Measurements from ENCODE around the gene MBOAT1. TPM values are rescaled to one million over a fixed set of nuclear protein-coding genes. Genes with fewer than 3 reads are reported as not detected.

The MBOAT1 gene
- total and polyA plus RNA-seq, 2 of the 13 experiments (the other 11 are each of a cell fraction or from before 2014, with no cell fraction given) = not detected

- no TSS peak for BruUV-seq (replicated peaks)
- H3K27ac ChIP-seq (ENCODE audit: extremely low read length, insufficient read depth, low read length) = no peak overlapping the region
- H3K4me1 ChIP-seq (ENCODE audit: insufficient read depth, low read length) = no peaks in the 10 kb centered on the region
- H2AFZ ChIP-seq (ENCODE audit: low read length) = no peak overlapping the region
- H3K4me3 ChIP-seq (replicated peaks in 1 of 3; ENCODE audit: insufficient read depth in 1 of 3, low read depth in 2 of 3, low read length in 3 of 3) = no peak overlapping the region
- DNase-seq (ENCODE audit: low spot score) (no peak), ATAC-seq (no peak), FAIRE-seq (no peak)
- H3K4me2 ChIP-seq (ENCODE audit: low read depth, low read length) = no peak overlapping the region
- no peak overlapping the region for H3K9ac ChIP-seq (ENCODE audit: insufficient read depth, low read depth, low read length)
- H3K27me3 ChIP-seq (ENCODE audit: control insufficient read depth in 1 of 2, insufficient read depth in 2 of 2, low read length in 2 of 2) = no peaks in the 10 kb centered on the region
- no peaks in the 10 kb centered on the region for H3K9me3 ChIP-seq (ENCODE audit: low read length)
- POLR2A ChIA-PET = no interaction called here
- CTCF ChIA-PET (ENCODE audit: low intra/inter-chr PET ratio, low total read pairs) = no interaction called here
- intact Hi-C loops (cut with micrococcal nuclease; ENCODE audit: unreplicated experiment) = no loop called here
- in situ Hi-C loops (cut with HindIII; ENCODE audit: extremely low pct_ligation_motif_present, low pct_unique_long_range_greater_than_20kb) = no loop called here
- no peaks in the 10 kb centered on the region for H4K20me1 ChIP-seq (ENCODE audit: insufficient read depth, low read length)
- no peaks in the 10 kb centered on the region; a peak in 1 of 5 replicates for H3K36me3 ChIP-seq (replicated peaks in 1 of 2; ENCODE audit: control insufficient read depth in 1 of 2, insufficient read depth in 2 of 2, low read length in 2 of 2)
- WGBS (ENCODE audit: low lambda C conversion rate) = 43% methylated on average over 2 of the region's 2 CpGs
- no peaks in the 10 kb centered on the region for H3K79me2 ChIP-seq (ENCODE audit: insufficient read depth, low read length)
- TF ChIP-seq ZBTB33 (CRISPR knock-in tag; IDR thresholded peaks at IDR 0.05) (no peak), FUBP1 (CRISPR knock-in tag; IDR thresholded peaks at IDR 0.05; ENCODE audit: borderline replicate concordance) (no peak), ZUFSP (CRISPR knock-in tag; IDR thresholded peaks at IDR 0.05; ENCODE audit: borderline replicate concordance) (no peak), ZFP37 (CRISPR knock-in tag; IDR thresholded peaks at IDR 0.05; ENCODE audit: borderline replicate concordance) (no peak), ZBTB46 (CRISPR knock-in tag; IDR thresholded peaks at IDR 0.05; ENCODE audit: borderline replicate concordance) (no peak), ZC3H13 (CRISPR knock-in tag; IDR thresholded peaks at IDR 0.05) (no peak), SPEN (CRISPR knock-in tag; IDR thresholded peaks at IDR 0.05; ENCODE audit: low read depth) (no peak), ZNF121 (CRISPR knock-in tag; IDR thresholded peaks at IDR 0.05) (no peak), IKZF1 (IDR thresholded peaks at IDR 0.05) (no peak), ZNF10 (CRISPR knock-in tag; IDR thresholded peaks at IDR 0.05; ENCODE audit: borderline replicate concordance, low read depth) (no peak), PLRG1 (conservative IDR thresholded peaks at IDR 0.05) (no peak), ZNF839 (CRISPR knock-in tag; IDR thresholded peaks at IDR 0.05; ENCODE audit: borderline replicate concordance) (no peak), MLXIP (CRISPR knock-in tag; IDR thresholded peaks at IDR 0.05; ENCODE audit: borderline replicate concordance) (no peak), CENPBD1 (CRISPR knock-in tag; IDR thresholded peaks at IDR 0.05; ENCODE audit: borderline replicate concordance, low read depth) (no peak)
Measured at GRCh38 chr6:20146291-20146690, 66.0 kb downstream of the MBOAT1 start.

Measured in HepG2 (cell line).